Naive thymus-derived CD4-positive, alpha-beta T cell (primary cell): ENCODE measurements around the gene CBFA2T2. TPM values are rescaled to one million over a fixed set of nuclear protein-coding genes. Genes with fewer than 3 reads are reported as not detected.
"Not testable (repeated sequence)": the region's sequence is repeated elsewhere in the genome, so short reads cannot be mapped to it uniquely, and the experiment has no call there.

Experiments used
- ATAC-seq: fragments of 150-1000 bp; cut with Tn5 transposase; 2 replicates; pipeline ENCODE4 v1.10.0; 2021; ENCODE audit warnings: mild to moderate bottlenecking, moderate library complexity
- CTCF ChIA-PET: fragments of 350-600 bp; sonication (Branson Sonifier 250); formaldehyde crosslinking; loops from one replicate; lab custom pipeline; 2021; ENCODE audit warnings: antibody characterized with exemption; lab: Charles Lee
- POLR2A ChIA-PET: fragments of 350-600 bp; sonication (Branson Sonifier 250); formaldehyde crosslinking; loops from one replicate; lab custom pipeline; 2021; ENCODE audit warnings: antibody characterized with exemption, inconsistent platforms; lab: Charles Lee
- DNase-seq, 9 donors: peaks; one replicate each; pipeline versions ENCODE4 v3.0.0 to v3.0.0-alpha.2; 2020 to 2022; ENCODE audit warnings: mixed read lengths in 1 of 9
- H3K27ac ChIP-seq: one replicate; pipeline ENCODE4 v1.7.0; 2013; ENCODE audit warnings: mild to moderate bottlenecking, low read depth, low read length, moderate library complexity
- H3K27me3 ChIP-seq, 2 donors: one replicate each; pipeline ENCODE4 v1.7.0; 2013; ENCODE audit warnings: low read length in 2 of 2, mild to moderate bottlenecking in 2 of 2, moderate library complexity in 2 of 2; ENCODE audit not compliant: control insufficient read depth in 2 of 2, insufficient read depth in 2 of 2
- H3K36me3 ChIP-seq, 3 experiments: 1 replicate in 2 of 3; 2 replicates in 1 of 3; pipeline ENCODE4 v1.7.0; 2013; ENCODE audit warnings: low read length in 3 of 3, mild to moderate bottlenecking in 3 of 3, moderate library complexity in 1 of 3; ENCODE audit not compliant: insufficient read depth in 3 of 3, control insufficient read depth in 2 of 3
- H3K4me1 ChIP-seq, 2 donors: one replicate each; pipeline ENCODE4 v1.7.0; 2013; ENCODE audit warnings: low read length in 2 of 2, mild to moderate bottlenecking in 2 of 2, moderate library complexity in 1 of 2; ENCODE audit not compliant: control insufficient read depth in 2 of 2, insufficient read depth in 2 of 2
- H3K4me3 ChIP-seq: 2 replicates; pipeline ENCODE4 v1.7.0; 2013; ENCODE audit warnings: mild to moderate bottlenecking, low read length
- H3K9me3 ChIP-seq, 3 experiments: 1 replicate in 2 of 3; 2 replicates in 1 of 3; pipeline ENCODE4 v1.7.0; 2013; ENCODE audit warnings: low read length in 3 of 3; ENCODE audit not compliant: control insufficient read depth in 2 of 3
- H3K27ac Mint-ChIP-seq, 9 donors: one replicate each; pipeline ENCODE4 v1.8.0; 2020 to 2022; ENCODE audit warnings: mixed read lengths in 9 of 9, mild to moderate bottlenecking in 8 of 9, moderate library complexity in 5 of 9, inconsistent platforms in 2 of 9
- H3K27me3 Mint-ChIP-seq, 5 donors: one replicate each; pipeline ENCODE4 v1.8.0; 2021 to 2022; ENCODE audit warnings: mixed read lengths in 5 of 5, mild to moderate bottlenecking in 1 of 5
- H3K36me3 Mint-ChIP-seq, 5 donors: one replicate each; pipeline ENCODE4 v1.8.0; 2020 to 2022; ENCODE audit warnings: mixed read lengths in 5 of 5, mild to moderate bottlenecking in 3 of 5, inconsistent platforms in 1 of 5
- H3K4me1 Mint-ChIP-seq, 7 donors: one replicate each; pipeline ENCODE4 v1.8.0; 2020 to 2022; ENCODE audit warnings: mixed read lengths in 7 of 7, mild to moderate bottlenecking in 3 of 7, inconsistent platforms in 1 of 7
- H3K4me3 Mint-ChIP-seq, 10 donors: one replicate each; pipeline ENCODE4 v1.8.0; 2020 to 2022; ENCODE audit warnings: mild to moderate bottlenecking in 10 of 10, mixed read lengths in 10 of 10, moderate library complexity in 6 of 10, inconsistent platforms in 2 of 10
- H3K9me3 Mint-ChIP-seq, 11 donors: one replicate each; pipeline ENCODE4 v1.8.0; 2020 to 2022; ENCODE audit warnings: mixed read lengths in 11 of 11, mild to moderate bottlenecking in 4 of 11, inconsistent platforms in 1 of 11, moderate library complexity in 1 of 11
- intact Hi-C, 2 donors: fragments of 100-400 bp; cut with micrococcal nuclease; formaldehyde crosslinking; loops; one replicate each; pipeline ENCODE4 v1.15.1; 2023
- polyA plus RNA-seq, 2 donors: library from polyadenylated mRNA; unstranded; fragments of 300-500 nt; fragmentation: Illumina TruSeq; gene quantifications; one replicate each; pipeline ENCODE4 v1.2.3, GENCODE V29; 2021
- total RNA-seq, 6 experiments: library from RNA in 5 of 6; stranded (reverse) in 5 of 6; gene quantifications; 1 replicate in 5 of 6; 2 replicates in 1 of 6; pipeline ENCODE4 v1.2.3 and lab custom pipeline; 2021 to 2026

Gene CBFA2T2
- total and polyA plus RNA-seq, 7 experiments from 2014 or later = 13.5 to 37.8 (median 26.8) TPM

DNA sequence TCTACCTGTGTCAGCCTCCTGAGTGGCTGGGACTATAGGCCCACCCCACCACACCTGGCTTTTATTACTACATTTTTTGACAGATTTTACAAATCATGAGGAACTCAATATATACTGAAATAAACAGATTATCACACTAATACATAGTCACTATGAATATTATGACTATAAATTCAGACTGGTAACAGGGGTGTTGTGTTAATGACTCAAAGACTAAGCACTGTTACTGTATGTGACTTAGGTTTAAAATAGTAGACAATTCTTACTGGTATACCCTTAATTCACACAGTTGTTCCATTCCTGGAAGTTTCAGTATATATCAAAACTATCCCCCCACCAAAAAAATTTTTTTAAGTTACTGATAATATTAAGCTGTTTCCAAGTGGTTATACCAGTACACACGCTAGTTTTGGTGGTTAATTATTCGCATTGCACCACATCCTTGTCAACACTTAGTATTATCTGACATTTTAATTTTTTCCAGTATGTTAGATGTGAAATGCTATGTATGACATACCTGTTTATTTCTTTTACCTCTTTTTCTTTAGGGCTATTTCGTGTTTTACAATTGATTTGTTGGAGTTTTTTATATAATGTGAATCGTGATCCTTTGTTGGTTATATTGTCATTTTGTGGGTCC is 137.8 kb downstream of the CBFA2T2 start:
- POLR2A ChIA-PET = interaction anchor here (0.7 kb wide), 1 partner anchor 838 kb away, joined by 3 read pairs; no protein-coding TSS in a partner anchor
- peaks cover 7 to 26% of the 10 kb centered on the region in 2 donors for H3K4me1 ChIP-seq
- Mint-ChIP-seq H3K9me3 (peaks cover 0 to 2% (median 0%) of the 10 kb centered on the region in 11 donors), H3K4me3 (no peak overlapping the region), H3K27me3 (no peaks in the 10 kb centered on the region), H3K36me3 (peaks cover 7 to 76% (median 44%) of the 10 kb centered on the region in 5 donors), H3K27ac (no peak overlapping the region), H3K4me1 (peaks cover 7 to 18% (median 13%) of the 10 kb centered on the region in 7 donors)
- H3K36me3 ChIP-seq = peaks cover 8 to 79% (median 14%) of the 10 kb centered on the region in 3 experiments
- no peaks in the 10 kb centered on the region for H3K9me3 ChIP-seq
- no peak overlapping the region for H3K27ac ChIP-seq
- no peak for DNase-seq
- CTCF ChIA-PET = no interaction called here
- no peak for ATAC-seq
- H3K4me3 ChIP-seq = no peak overlapping the region
- intact Hi-C loops = no loop called here
- no peaks in the 10 kb centered on the region for H3K27me3 ChIP-seq

DNA sequence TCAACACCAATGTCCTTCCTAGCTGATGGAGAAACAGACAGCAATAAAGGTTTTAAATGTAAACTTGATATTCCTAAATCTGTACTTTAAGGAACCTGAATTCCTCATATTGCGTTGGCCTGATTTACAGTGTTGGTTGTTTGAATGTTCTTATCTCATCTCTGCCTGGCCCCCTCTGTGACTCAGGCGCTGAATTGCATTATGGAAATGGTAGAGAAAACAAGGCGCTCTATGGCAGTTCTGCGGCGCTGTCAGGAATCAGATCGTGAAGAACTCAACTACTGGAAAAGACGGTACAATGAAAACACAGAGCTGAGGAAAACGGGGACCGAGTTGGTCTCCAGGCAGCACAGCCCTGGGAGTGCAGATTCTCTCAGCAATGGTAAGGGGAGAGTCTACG is 139.6 kb downstream of the CBFA2T2 start:
- peak overlapping the region in 3 of 9 donors; percentile 14 to 36 (median 25) for H3K27ac Mint-ChIP-seq
- H3K4me1 ChIP-seq = peaks cover 3 to 18% of the 10 kb centered on the region in 2 donors
- ATAC-seq (no peak), DNase-seq (no peak)
- peaks cover 3 to 14% (median 10%) of the 10 kb centered on the region in 7 donors for H3K4me1 Mint-ChIP-seq
- POLR2A ChIA-PET = no interaction called here
- no peak overlapping the region for H3K27ac ChIP-seq
- intact Hi-C loops = no loop called here
- peaks cover 8 to 76% (median 10%) of the 10 kb centered on the region in 3 experiments for H3K36me3 ChIP-seq
- CTCF ChIA-PET = interaction anchor here (1.1 kb wide), 1 partner anchor 39 kb away, joined by 3 read pairs; no protein-coding TSS in a partner anchor
- H3K27me3 ChIP-seq = no peaks in the 10 kb centered on the region
- peaks cover 0 to 2% (median 0%) of the 10 kb centered on the region in 11 donors for H3K9me3 Mint-ChIP-seq
- H3K4me3 ChIP-seq = no peak overlapping the region
- H3K4me3 Mint-ChIP-seq = no peak overlapping the region
- peaks cover 7 to 65% (median 44%) of the 10 kb centered on the region in 5 donors for H3K36me3 Mint-ChIP-seq
- no peaks in the 10 kb centered on the region for H3K27me3 Mint-ChIP-seq
- no peaks in the 10 kb centered on the region for H3K9me3 ChIP-seq

DNA sequence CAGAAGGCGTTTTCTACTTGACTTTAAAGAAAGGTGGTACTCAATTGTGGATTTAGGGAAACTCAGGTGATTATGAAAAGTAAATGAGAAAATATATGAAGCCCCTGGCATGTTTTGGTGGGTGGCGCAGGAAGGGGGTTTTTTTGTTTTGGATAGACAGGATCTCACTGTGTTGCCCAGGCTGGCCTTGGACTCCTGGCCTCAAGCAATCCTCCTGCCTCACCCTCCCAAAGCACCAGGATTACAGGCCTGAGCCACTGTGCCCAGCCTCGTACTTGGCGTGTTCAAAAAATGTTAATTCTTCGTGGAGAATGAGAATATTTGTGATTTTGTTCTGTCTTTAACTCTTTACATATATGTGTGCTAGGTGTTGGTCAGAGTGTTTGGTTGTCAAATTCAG is 140.1 kb downstream of the CBFA2T2 start:
- Mint-ChIP-seq H3K4me1 (peaks cover 0 to 10% (median 7%) of the 10 kb centered on the region in 7 donors), H3K36me3 (peaks cover 7 to 61% (median 41%) of the 10 kb centered on the region in 5 donors), H3K27ac (peak overlapping the region in 1 of 9 donors; percentile 25)

DNA sequence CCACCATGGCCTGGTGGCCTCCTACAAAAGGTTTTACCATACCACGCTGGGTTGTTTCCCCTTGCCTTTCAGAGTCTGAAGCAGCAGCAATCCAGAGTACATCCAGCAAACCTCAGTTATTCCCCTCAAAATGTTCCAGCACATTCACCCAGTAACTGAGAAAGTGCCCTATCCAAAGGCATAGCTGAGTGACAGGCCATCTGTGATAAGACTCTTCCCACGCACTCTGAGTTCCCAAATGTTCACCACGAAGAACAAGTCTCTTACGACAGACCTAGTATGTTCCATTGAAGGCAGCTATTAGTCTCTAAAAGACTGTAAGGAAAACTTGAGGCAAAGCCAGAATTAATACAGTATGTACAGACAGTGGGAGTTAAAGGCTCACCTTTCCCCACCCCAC is 140.6 kb downstream of the CBFA2T2 start:
- Histone ChIP-seq H3K27me3 (no peaks in the 10 kb centered on the region), H3K27ac (no peak overlapping the region), H3K36me3 (peaks cover 8 to 78% (median 10%) of the 10 kb centered on the region in 3 experiments), H3K4me1 (peaks cover 0 to 8% of the 10 kb centered on the region in 2 donors), H3K9me3 (no peaks in the 10 kb centered on the region), H3K4me3 (no peak overlapping the region)
- ATAC-seq = no peak
- H3K9me3 Mint-ChIP-seq = peaks cover 0 to 2% (median 0%) of the 10 kb centered on the region in 11 donors
- POLR2A ChIA-PET = no interaction called here
- peaks cover 7 to 56% (median 36%) of the 10 kb centered on the region in 5 donors for H3K36me3 Mint-ChIP-seq
- peak overlapping the region in 2 of 9 donors; percentile 9 to 48 for H3K27ac Mint-ChIP-seq
- peaks cover 0 to 10% (median 6%) of the 10 kb centered on the region in 7 donors for H3K4me1 Mint-ChIP-seq
- H3K27me3 Mint-ChIP-seq = no peaks in the 10 kb centered on the region
- intact Hi-C loops = no loop called here
- CTCF ChIA-PET = no interaction called here
- H3K4me3 Mint-ChIP-seq = no peak overlapping the region
- DNase-seq = no peak

More for the DNA sequence above, 140.1 kb downstream of the CBFA2T2 start:
- no peak overlapping the region for H3K4me3 Mint-ChIP-seq
- peaks cover 0 to 2% (median 0%) of the 10 kb centered on the region in 11 donors for H3K9me3 Mint-ChIP-seq
- intact Hi-C loops = no loop called here
- peaks cover 0 to 13% of the 10 kb centered on the region in 2 donors for H3K4me1 ChIP-seq
- no peaks in the 10 kb centered on the region for H3K9me3 ChIP-seq
- ATAC-seq (no peak), DNase-seq (no peak)
- no peak overlapping the region for H3K4me3 ChIP-seq
- CTCF ChIA-PET = interaction anchor here (1.1 kb wide), 1 partner anchor 38 kb away, joined by 3 read pairs; no protein-coding TSS in a partner anchor
- H3K27ac ChIP-seq = no peak overlapping the region
- H3K27me3 Mint-ChIP-seq = no peaks in the 10 kb centered on the region
- POLR2A ChIA-PET = no interaction called here
- H3K36me3 ChIP-seq = peaks cover 8 to 78% (median 10%) of the 10 kb centered on the region in 3 experiments
- H3K27me3 ChIP-seq = no peaks in the 10 kb centered on the region

DNA sequence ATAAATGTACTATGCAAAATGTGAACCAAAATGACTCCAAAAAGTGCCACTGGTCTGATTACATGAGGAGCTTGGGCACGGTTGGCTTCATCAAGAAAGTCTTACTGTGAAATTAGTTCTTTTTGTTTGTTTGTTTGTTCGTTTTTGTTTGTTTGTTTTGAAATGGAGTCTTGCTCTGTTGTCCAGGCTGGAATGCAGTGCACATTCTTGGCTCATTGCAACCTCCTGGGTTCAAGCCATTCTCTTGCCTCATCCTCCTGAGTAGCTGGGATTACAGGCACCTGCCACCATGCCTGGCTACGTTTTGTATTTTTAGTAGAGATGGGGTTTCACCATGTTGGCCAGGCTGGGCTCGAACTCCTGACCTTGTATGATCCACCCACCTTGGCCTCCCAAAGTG is 142.0 kb downstream of the CBFA2T2 start:
- H3K4me1 Mint-ChIP-seq, CTCF ChIA-PET, H3K4me3 ChIP-seq, H3K27ac ChIP-seq, POLR2A ChIA-PET, H3K27me3 Mint-ChIP-seq, ATAC-seq, H3K9me3 Mint-ChIP-seq, H3K4me3 Mint-ChIP-seq, H3K4me1 ChIP-seq, DNase-seq, H3K27me3 ChIP-seq, H3K9me3 ChIP-seq, intact Hi-C loops: not testable (repeated sequence)
- H3K36me3 ChIP-seq = peaks cover 10 to 75% (median 13%) of the 10 kb centered on the region in 3 experiments
- H3K27ac Mint-ChIP-seq = peak overlapping the region in 1 of 9 donors; percentile 12
- H3K36me3 Mint-ChIP-seq = peaks cover 7 to 43% (median 38%) of the 10 kb centered on the region in 5 donors

DNA sequence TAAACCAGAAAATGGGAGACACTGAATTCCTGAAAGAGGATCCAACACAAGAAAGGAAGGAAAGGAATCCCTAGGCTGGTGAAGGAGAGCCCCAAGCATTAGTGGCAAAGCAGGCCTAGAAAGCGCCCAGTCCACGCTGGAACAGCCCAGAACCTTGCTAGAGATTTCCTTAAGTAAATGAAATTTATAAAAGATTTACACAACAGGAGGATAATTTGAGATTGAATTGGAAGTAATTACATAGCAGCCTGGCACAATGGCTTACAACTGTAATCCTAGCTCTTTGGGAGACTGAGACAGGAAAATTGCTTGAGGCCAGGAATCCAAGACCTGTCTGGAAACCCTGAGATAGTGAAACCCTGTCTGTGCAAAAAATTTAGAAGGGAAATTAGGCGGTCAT is 145.4 kb downstream of the CBFA2T2 start:
- Mint-ChIP-seq H3K4me1 (peaks cover 0 to 10% (median 6%) of the 10 kb centered on the region in 7 donors), H3K4me3 (no peak overlapping the region), H3K27ac (no peak overlapping the region), H3K36me3 (peaks cover 6 to 36% (median 24%) of the 10 kb centered on the region in 5 donors), H3K9me3 (no peaks in the 10 kb centered on the region), H3K27me3 (no peaks in the 10 kb centered on the region)
- intact Hi-C loops = no loop called here
- H3K27ac ChIP-seq = no peak overlapping the region
- H3K27me3 ChIP-seq = no peaks in the 10 kb centered on the region
- H3K9me3 ChIP-seq = no peaks in the 10 kb centered on the region
- H3K4me3 ChIP-seq = no peak overlapping the region
- ChIA-PET POLR2A (no interaction called here), CTCF (interaction anchor here (0.7 kb wide), 1 partner anchor 857 kb away, joined by 3 read pairs; no protein-coding TSS in a partner anchor)
- ATAC-seq (no peak), DNase-seq (no peak)
- peaks cover 0 to 7% of the 10 kb centered on the region in 2 donors for H3K4me1 ChIP-seq
- peaks cover 5 to 68% (median 9%) of the 10 kb centered on the region in 3 experiments for H3K36me3 ChIP-seq
